ENCODE data around the gene SLC5A10.
A peak's percentile ranks its signal among the peaks of the same experiment; 100 is the strongest.
"Not testable (repeated sequence)": the region's sequence is repeated elsewhere in the genome, so short reads cannot be mapped to it uniquely, and the experiment has no call there.

Gene SLC5A10

GRCh38 chr17:19046782-19047375 lies 94.9 kb downstream of the SLC5A10 start, which contains the start of gene GRAP:
GRAP (minus strand) TSS chr17:19046957; CDS start chr17:19046926, 31 bp downstream.
- H3K9me3 ChIP-seq (ENCODE audit: insufficient read depth, low read length, severe bottlenecking); H2AFZ ChIP-seq (ENCODE audit: low read depth, low read length); H3K27ac ChIP-seq (ENCODE audit: low read length); H3K4me3 ChIP-seq (ENCODE audit: low read depth in 1 of 2, low read length in 2 of 2); H3K36me3 ChIP-seq (ENCODE audit: insufficient read depth, low read length); H3K4me2 ChIP-seq (ENCODE audit: insufficient read depth, low read length); H3K9ac ChIP-seq (ENCODE audit: low read depth, low read length); DNase-seq; H3K79me2 ChIP-seq (ENCODE audit: insufficient read depth, low read length); H3K27me3 ChIP-seq (ENCODE audit: insufficient read depth, low read length, poor library complexity); H3K4me1 ChIP-seq (ENCODE audit: insufficient read depth, low read length); H4K20me1 ChIP-seq (ENCODE audit: insufficient read depth, low read length): not testable (repeated sequence)
- ATAC-seq (ENCODE audit: insufficient read depth, low read depth), result peak; percentile 97

- H3K27me3 ChIP-seq (ENCODE audit: insufficient read depth, low read length, poor library complexity); H3K4me2 ChIP-seq (ENCODE audit: insufficient read depth, low read length); ATAC-seq (ENCODE audit: insufficient read depth, low read depth); H3K4me3 ChIP-seq (ENCODE audit: low read depth in 1 of 2, low read length in 2 of 2); H4K20me1 ChIP-seq (ENCODE audit: insufficient read depth, low read length); H3K9ac ChIP-seq (ENCODE audit: low read depth, low read length); H3K4me1 ChIP-seq (ENCODE audit: insufficient read depth, low read length); H3K9me3 ChIP-seq (ENCODE audit: insufficient read depth, low read length, severe bottlenecking); H2AFZ ChIP-seq (ENCODE audit: low read depth, low read length); DNase-seq; H3K27ac ChIP-seq (ENCODE audit: low read length); H3K79me2 ChIP-seq (ENCODE audit: insufficient read depth, low read length); H3K36me3 ChIP-seq (ENCODE audit: insufficient read depth, low read length): not testable (repeated sequence)
These were observed 95.5 kb downstream of the SLC5A10 start for GRCh38 chr17:19047510-19047909.

GRCh38 chr17:19048826-19049225 lies 96.9 kb downstream of the SLC5A10 start:
- H3K9ac ChIP-seq (ENCODE audit: low read depth, low read length); H3K27ac ChIP-seq (ENCODE audit: low read length); H3K9me3 ChIP-seq (ENCODE audit: insufficient read depth, low read length, severe bottlenecking): not testable (repeated sequence)

GRCh38 chr17:19055447-19055846 lies 103.5 kb downstream of the SLC5A10 start:
- not testable (repeated sequence) for H3K4me3 ChIP-seq (ENCODE audit: low read depth in 1 of 2, low read length in 2 of 2); H3K4me1 ChIP-seq (ENCODE audit: insufficient read depth, low read length); H4K20me1 ChIP-seq (ENCODE audit: insufficient read depth, low read length); H3K4me2 ChIP-seq (ENCODE audit: insufficient read depth, low read length); H3K27me3 ChIP-seq (ENCODE audit: insufficient read depth, low read length, poor library complexity); H3K27ac ChIP-seq (ENCODE audit: low read length); H3K79me2 ChIP-seq (ENCODE audit: insufficient read depth, low read length); H3K9ac ChIP-seq (ENCODE audit: low read depth, low read length); DNase-seq; H3K9me3 ChIP-seq (ENCODE audit: insufficient read depth, low read length, severe bottlenecking); H2AFZ ChIP-seq (ENCODE audit: low read depth, low read length); H3K36me3 ChIP-seq (ENCODE audit: insufficient read depth, low read length)
- ATAC-seq (ENCODE audit: insufficient read depth, low read depth), result peak; percentile 82

More at GRCh38 chr17:19048826-19049225, 96.9 kb downstream of the SLC5A10 start:
- H3K36me3 ChIP-seq (ENCODE audit: insufficient read depth, low read length); H3K4me1 ChIP-seq (ENCODE audit: insufficient read depth, low read length); H4K20me1 ChIP-seq (ENCODE audit: insufficient read depth, low read length); ATAC-seq (ENCODE audit: insufficient read depth, low read depth); H3K79me2 ChIP-seq (ENCODE audit: insufficient read depth, low read length); H3K27me3 ChIP-seq (ENCODE audit: insufficient read depth, low read length, poor library complexity); H2AFZ ChIP-seq (ENCODE audit: low read depth, low read length); H3K4me2 ChIP-seq (ENCODE audit: insufficient read depth, low read length); DNase-seq; H3K4me3 ChIP-seq (ENCODE audit: low read depth in 1 of 2, low read length in 2 of 2): not testable (repeated sequence)

- H3K9me3 ChIP-seq (ENCODE audit: insufficient read depth, low read length, severe bottlenecking); H3K9ac ChIP-seq (ENCODE audit: low read depth, low read length); H3K4me3 ChIP-seq (ENCODE audit: low read depth in 1 of 2, low read length in 2 of 2); H3K27me3 ChIP-seq (ENCODE audit: insufficient read depth, low read length, poor library complexity); H4K20me1 ChIP-seq (ENCODE audit: insufficient read depth, low read length); H3K4me1 ChIP-seq (ENCODE audit: insufficient read depth, low read length); H3K4me2 ChIP-seq (ENCODE audit: insufficient read depth, low read length); H3K36me3 ChIP-seq (ENCODE audit: insufficient read depth, low read length); H2AFZ ChIP-seq (ENCODE audit: low read depth, low read length); H3K79me2 ChIP-seq (ENCODE audit: insufficient read depth, low read length); H3K27ac ChIP-seq (ENCODE audit: low read length): not testable (repeated sequence)
- peak; percentile 75 for ATAC-seq (ENCODE audit: insufficient read depth, low read depth)
- peak; percentile 96 for DNase-seq
These were observed 110.2 kb downstream of the SLC5A10 start for GRCh38 chr17:19062009-19062717.

- H3K27ac ChIP-seq (ENCODE audit: low read length); H3K4me2 ChIP-seq (ENCODE audit: insufficient read depth, low read length); H3K4me3 ChIP-seq (ENCODE audit: low read depth in 1 of 2, low read length in 2 of 2); H4K20me1 ChIP-seq (ENCODE audit: insufficient read depth, low read length); H3K36me3 ChIP-seq (ENCODE audit: insufficient read depth, low read length); H3K79me2 ChIP-seq (ENCODE audit: insufficient read depth, low read length); H2AFZ ChIP-seq (ENCODE audit: low read depth, low read length); H3K27me3 ChIP-seq (ENCODE audit: insufficient read depth, low read length, poor library complexity); DNase-seq; H3K9me3 ChIP-seq (ENCODE audit: insufficient read depth, low read length, severe bottlenecking); H3K9ac ChIP-seq (ENCODE audit: low read depth, low read length); H3K4me1 ChIP-seq (ENCODE audit: insufficient read depth, low read length): not testable (repeated sequence)
- ATAC-seq (ENCODE audit: insufficient read depth, low read depth), result peak; percentile 60
These were observed 110.9 kb downstream of the SLC5A10 start for GRCh38 chr17:19062718-19063325.

- not testable (repeated sequence) for H3K4me1 ChIP-seq (ENCODE audit: insufficient read depth, low read length); H3K79me2 ChIP-seq (ENCODE audit: insufficient read depth, low read length); H2AFZ ChIP-seq (ENCODE audit: low read depth, low read length); H3K27ac ChIP-seq (ENCODE audit: low read length); H3K4me3 ChIP-seq (ENCODE audit: low read depth in 1 of 2, low read length in 2 of 2); H3K36me3 ChIP-seq (ENCODE audit: insufficient read depth, low read length); H4K20me1 ChIP-seq (ENCODE audit: insufficient read depth, low read length); H3K27me3 ChIP-seq (ENCODE audit: insufficient read depth, low read length, poor library complexity); H3K9me3 ChIP-seq (ENCODE audit: insufficient read depth, low read length, severe bottlenecking); DNase-seq; H3K9ac ChIP-seq (ENCODE audit: low read depth, low read length); H3K4me2 ChIP-seq (ENCODE audit: insufficient read depth, low read length)
- peak; percentile 13; the same call in 1 of the 3 replicates for ATAC-seq (ENCODE audit: insufficient read depth, low read depth)
These were observed 111.5 kb downstream of the SLC5A10 start for GRCh38 chr17:19063326-19063956.

- H3K27ac ChIP-seq (ENCODE audit: low read length); H3K4me1 ChIP-seq (ENCODE audit: insufficient read depth, low read length); H3K27me3 ChIP-seq (ENCODE audit: insufficient read depth, low read length, poor library complexity); H3K4me2 ChIP-seq (ENCODE audit: insufficient read depth, low read length); H3K9ac ChIP-seq (ENCODE audit: low read depth, low read length); H3K79me2 ChIP-seq (ENCODE audit: insufficient read depth, low read length); ATAC-seq (ENCODE audit: insufficient read depth, low read depth); H3K9me3 ChIP-seq (ENCODE audit: insufficient read depth, low read length, severe bottlenecking); H3K36me3 ChIP-seq (ENCODE audit: insufficient read depth, low read length); H2AFZ ChIP-seq (ENCODE audit: low read depth, low read length); H4K20me1 ChIP-seq (ENCODE audit: insufficient read depth, low read length); H3K4me3 ChIP-seq (ENCODE audit: low read depth in 1 of 2, low read length in 2 of 2): not testable (repeated sequence)
- peak; percentile 21 for DNase-seq
These were observed 112.4 kb downstream of the SLC5A10 start for GRCh38 chr17:19064378-19064777.

Measured in DND-41 (cell line).